Bronchial epithelial cell (primary cell): ENCODE measurements around the gene KIF22. TPM values are rescaled to one million over a fixed set of nuclear protein-coding genes. Genes with fewer than 3 reads are reported as not detected.
A peak's percentile ranks its signal among the peaks of the same experiment; 100 is the strongest.

Experiments used
- DNase-seq: peaks from one replicate; pipeline ENCODE4 v3.0.0-alpha.2; 2010; ENCODE audit warnings: low read depth
- FAIRE-seq: peaks from 2 replicates; lab custom pipeline; 2011; peaks lifted over from hg19 to GRCh38; lab: Jason Lieb, UNC
- H3K27me3 ChIP-seq: 2 replicates; pipeline ENCODE4 v1.5.1; 2011; ENCODE audit warnings: low read length; ENCODE audit not compliant: control insufficient read depth, insufficient read depth
- H3K36me3 ChIP-seq: 2 replicates; pipeline ENCODE4 v1.5.1; 2011; ENCODE audit warnings: low read length; ENCODE audit not compliant: control insufficient read depth, insufficient read depth
- H3K4me3 ChIP-seq: 2 replicates; pipeline ENCODE4 v1.5.1; 2011; ENCODE audit warnings: mild to moderate bottlenecking, low read depth, low read length, control low read depth
- total RNA-seq: library from RNA; depleted of rRNA; stranded (reverse); fragments of >200 nt; gene quantifications from 2 replicates; pipeline ENCODE4 v1.2.1, GENCODE V29; 2014
- TF ChIP-seq, protein P1 (sequence below): IDR thresholded peaks from 2 replicates; pipeline ENCODE4 v1.5.1; 2011; ENCODE audit warnings: mild to moderate bottlenecking, moderate library complexity, low read length, control low read depth, inconsistent platforms; ENCODE audit not compliant: insufficient read depth, severe bottlenecking

Gene KIF22
- total RNA-seq, 1 donor from 2014 or later: 11.3 TPM

DNA sequence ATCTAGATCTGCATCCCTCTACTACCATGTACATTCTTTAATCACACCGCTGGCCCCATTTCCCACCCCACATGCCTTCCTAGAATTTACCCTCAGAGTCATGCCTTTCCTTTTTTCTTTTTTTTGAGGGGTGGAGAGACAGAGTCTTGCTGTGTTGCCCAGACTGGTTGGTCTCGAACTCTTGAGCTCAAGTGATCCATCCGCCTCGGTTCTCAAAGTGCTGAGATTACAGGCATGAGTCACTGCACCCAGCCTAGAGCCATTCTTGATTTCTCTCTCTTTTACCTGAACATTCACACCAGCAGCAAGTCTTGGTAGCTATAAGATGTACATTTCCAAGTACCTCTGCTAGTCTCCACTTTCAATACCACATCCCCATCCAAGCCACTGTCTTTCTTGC is 27.5 kb downstream of the KIF22 start:
- DNase-seq (no peak), FAIRE-seq (no peak)
- TF ChIP-seq, protein P1, sequence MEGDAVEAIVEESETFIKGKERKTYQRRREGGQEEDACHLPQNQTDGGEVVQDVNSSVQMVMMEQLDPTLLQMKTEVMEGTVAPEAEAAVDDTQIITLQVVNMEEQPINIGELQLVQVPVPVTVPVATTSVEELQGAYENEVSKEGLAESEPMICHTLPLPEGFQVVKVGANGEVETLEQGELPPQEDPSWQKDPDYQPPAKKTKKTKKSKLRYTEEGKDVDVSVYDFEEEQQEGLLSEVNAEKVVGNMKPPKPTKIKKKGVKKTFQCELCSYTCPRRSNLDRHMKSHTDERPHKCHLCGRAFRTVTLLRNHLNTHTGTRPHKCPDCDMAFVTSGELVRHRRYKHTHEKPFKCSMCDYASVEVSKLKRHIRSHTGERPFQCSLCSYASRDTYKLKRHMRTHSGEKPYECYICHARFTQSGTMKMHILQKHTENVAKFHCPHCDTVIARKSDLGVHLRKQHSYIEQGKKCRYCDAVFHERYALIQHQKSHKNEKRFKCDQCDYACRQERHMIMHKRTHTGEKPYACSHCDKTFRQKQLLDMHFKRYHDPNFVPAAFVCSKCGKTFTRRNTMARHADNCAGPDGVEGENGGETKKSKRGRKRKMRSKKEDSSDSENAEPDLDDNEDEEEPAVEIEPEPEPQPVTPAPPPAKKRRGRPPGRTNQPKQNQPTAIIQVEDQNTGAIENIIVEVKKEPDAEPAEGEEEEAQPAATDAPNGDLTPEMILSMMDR: no peak
- no peak overlapping the region for H3K4me3 ChIP-seq
- H3K27me3 ChIP-seq: no peaks in the 10 kb centered on the region
- H3K36me3 ChIP-seq: peaks cover 5% of the 10 kb centered on the region

- Histone ChIP-seq H3K27me3 (no peaks in the 10 kb centered on the region), H3K4me3 (no peak overlapping the region), H3K36me3 (peaks cover 5% of the 10 kb centered on the region)
- DNase-seq (no peak), FAIRE-seq (no peak)
- TF ChIP-seq, protein P1: peak; percentile 30
Measured at GRCh38 chr16:29819506-29819905, 29.0 kb downstream of the KIF22 start.

GRCh38 chr16:29820271-29820701 is 29.7 kb downstream of the KIF22 start, which contains the start of gene MVP:
Gene MVP (plus strand): TSS chr16:29820462. CDS start chr16:29830550, 10,088 bp downstream.
- H3K36me3 ChIP-seq: peaks cover 5% of the 10 kb centered on the region
- TF ChIP-seq, protein P1: no peak
- peak within 1 kb of the TSS; percentile 51 for H3K4me3 ChIP-seq
- no peak for FAIRE-seq
- no peaks in the 10 kb centered on the region for H3K27me3 ChIP-seq
- DNase-seq: peak; percentile 59

GRCh38 chr16:29820730-29821642 is 30.4 kb downstream of the KIF22 start:
- FAIRE-seq (no peak), DNase-seq (peak; percentile 55)
- Histone ChIP-seq H3K4me3 (peak overlapping the region; percentile 51), H3K36me3 (peaks cover 7% of the 10 kb centered on the region), H3K27me3 (no peaks in the 10 kb centered on the region)
- TF ChIP-seq, protein P1: no peak

DNA sequence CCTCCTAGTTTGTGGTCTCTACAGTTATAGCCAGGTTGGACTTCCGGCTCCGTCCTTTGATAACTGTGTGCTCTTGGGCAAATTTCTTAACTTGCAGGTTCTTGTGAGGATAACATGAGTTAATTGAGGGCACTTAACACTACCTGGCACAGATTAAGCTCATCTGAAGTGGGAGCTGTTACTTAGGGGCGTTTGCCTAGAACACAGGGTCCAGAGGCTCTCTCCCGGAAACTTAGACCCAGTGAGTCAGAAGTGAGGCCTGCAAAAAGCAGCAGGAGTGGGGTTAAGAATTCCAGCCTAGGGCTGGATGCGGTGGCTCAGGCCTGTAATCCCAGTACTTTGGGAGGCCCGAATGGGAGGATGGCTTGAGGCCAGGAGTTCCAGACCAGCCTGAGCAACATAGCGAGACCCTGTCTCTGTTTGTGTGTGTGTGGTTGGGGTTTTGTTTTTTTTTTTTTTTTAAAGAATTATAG is 31.1 kb downstream of the KIF22 start:
- no peaks in the 10 kb centered on the region for H3K27me3 ChIP-seq
- peak overlapping the region; percentile 51 for H3K4me3 ChIP-seq
- peak; percentile 75 for DNase-seq
- no peak for FAIRE-seq
- TF ChIP-seq, protein P1: no peak
- peaks cover 9% of the 10 kb centered on the region for H3K36me3 ChIP-seq
